IPS-18c (cell line): ENCODE measurements around the gene HPCAL4.
A peak's percentile ranks its signal among the peaks of the same experiment; 100 is the strongest.

ENCODE experiments used
- H3K4me3 ChIP-seq: 2 replicates; pipeline ENCODE4 v1.7.0; 2013; ENCODE audit warnings: low read depth, mild to moderate bottlenecking, low read length, moderate library complexity; ENCODE audit not compliant: insufficient read depth
- H3K9me3 ChIP-seq: one replicate; pipeline ENCODE4 v1.6.1; 2013; ENCODE audit warnings: mild to moderate bottlenecking, low read length, moderate library complexity; ENCODE audit not compliant: control insufficient read depth, insufficient read depth

Gene HPCAL4

DNA sequence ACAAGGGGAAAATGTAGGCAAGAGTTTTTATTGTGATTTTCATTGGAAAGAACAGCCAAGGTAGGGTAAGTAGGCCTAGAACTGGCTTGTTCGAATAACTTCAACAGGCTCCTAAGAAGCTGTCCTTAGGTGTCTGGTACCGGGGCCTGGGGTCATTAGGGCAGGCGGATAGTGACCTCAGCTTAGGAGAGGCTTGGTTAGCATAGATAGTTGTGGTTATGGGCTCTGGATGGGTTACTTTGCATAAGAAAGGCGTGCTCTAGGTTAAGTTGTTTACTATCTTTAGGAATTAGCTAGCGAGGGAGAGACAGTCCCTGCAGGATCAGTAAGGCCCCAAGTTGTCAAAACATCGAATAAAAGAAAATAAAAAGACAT, 20.7 kb upstream of the HPCAL4 start:
- no peaks in the 10 kb centered on the region for H3K9me3 ChIP-seq
- no peak overlapping the region for H3K4me3 ChIP-seq

DNA sequence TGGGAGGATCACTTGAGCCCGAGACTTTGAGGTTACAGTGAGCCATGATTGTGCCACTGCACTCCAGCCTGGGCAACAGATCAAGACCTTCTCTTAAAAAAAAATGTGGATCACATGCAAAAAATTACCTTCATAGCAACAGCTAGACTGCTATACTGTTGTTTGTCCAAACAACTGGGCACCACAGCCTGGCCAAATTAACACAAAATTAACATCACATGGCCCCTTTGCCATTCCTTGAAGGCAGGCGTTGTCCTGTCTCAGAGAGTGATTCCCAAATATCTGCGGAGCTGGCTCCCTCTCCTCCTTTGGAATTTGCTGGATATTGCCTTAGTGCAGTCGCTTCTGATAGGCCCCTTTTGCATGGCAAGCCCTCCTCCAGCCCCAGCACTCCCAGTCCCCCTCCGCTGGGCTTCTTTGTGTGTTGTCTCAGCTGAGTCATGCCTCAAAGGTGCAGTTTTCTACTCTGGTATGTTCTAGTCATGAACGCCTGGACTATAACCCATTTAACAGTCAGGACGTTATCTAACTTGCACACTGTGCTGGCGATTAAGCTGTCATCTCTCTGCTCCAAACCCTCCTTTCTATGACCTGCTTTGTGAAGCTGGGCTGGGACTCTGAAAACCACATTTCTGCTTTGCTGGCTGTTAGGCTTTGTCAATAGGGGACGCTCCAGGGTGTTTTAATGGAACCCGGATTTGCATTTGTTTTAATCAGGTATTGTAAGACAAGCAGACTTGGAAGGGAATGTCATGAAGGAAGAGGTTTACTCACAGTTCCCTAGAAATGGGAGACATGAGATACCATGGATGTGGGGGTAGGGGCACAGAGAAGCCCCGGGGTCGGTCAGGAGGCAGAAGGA, 20.1 kb upstream of the HPCAL4 start:
- H3K4me3 ChIP-seq = peak overlapping the region; percentile 16; the same call in 1 of the 2 replicates

DNA sequence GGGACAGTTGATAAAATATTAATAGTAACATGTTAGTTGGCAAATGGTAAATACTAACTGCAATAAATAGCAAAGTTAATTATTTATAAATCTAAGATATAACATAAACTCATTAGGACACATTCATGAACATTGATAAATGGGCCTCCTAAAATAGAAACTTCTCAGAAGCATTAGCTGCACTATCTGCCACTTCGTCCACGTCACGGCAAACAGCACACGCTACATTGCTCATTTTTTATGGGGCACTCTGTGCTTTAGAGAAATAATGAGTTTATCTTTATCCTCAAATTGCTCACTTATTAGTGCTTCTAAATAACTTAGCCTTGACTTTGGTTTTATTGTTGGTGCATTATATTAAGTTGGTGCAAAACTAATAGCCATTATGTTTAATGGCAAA, 16.3 kb upstream of the HPCAL4 start:
- no peak overlapping the region for H3K4me3 ChIP-seq
- H3K9me3 ChIP-seq = no peaks in the 10 kb centered on the region

More for the DNA sequence above, 20.1 kb upstream of the HPCAL4 start:
- H3K9me3 ChIP-seq = no peaks in the 10 kb centered on the region

DNA sequence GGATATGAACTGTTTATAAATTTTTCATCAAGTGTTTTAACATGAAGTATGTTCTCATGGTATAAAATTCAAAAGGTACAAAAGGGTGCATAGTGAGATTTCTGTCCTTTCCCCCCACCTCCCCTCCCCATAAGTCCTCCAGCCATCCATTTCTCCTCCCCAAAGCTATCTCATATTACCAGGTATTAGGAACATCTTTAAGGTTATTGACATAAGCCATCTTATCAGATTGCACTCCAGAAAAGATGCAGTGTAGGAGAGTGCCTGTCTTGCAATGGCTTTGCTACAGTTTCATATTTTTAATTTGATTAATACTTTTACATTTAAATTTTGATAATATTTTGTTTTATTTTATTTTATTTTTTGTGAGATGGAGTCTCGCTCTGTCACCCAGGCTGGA, 13.5 kb upstream of the HPCAL4 start:
- H3K4me3 ChIP-seq = no peak overlapping the region
- H3K9me3 ChIP-seq = no peaks in the 10 kb centered on the region

DNA sequence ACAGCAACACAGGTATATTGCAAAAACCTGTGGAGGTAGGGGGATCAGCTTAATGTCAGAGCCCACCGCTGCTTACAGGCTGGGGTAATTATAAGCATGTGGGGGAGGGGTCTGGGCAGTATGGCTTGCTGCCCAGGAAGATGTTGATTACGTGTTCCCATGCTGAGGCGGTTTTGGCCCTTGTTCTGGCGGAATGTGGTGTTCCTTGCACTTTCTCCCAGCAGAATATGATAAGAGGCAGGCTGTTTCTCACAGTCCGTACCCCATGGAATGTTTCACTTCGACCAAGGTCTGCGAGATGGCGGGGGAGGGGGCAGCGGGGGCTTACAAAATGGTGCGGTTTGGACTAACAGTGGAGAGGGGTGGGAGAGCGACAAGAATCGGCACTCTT, 9.8 kb upstream of the HPCAL4 start:
- Histone ChIP-seq H3K9me3 (peaks cover 2% of the 10 kb centered on the region), H3K4me3 (peak overlapping the region; percentile 20; the same call in 1 of the 2 replicates)

DNA sequence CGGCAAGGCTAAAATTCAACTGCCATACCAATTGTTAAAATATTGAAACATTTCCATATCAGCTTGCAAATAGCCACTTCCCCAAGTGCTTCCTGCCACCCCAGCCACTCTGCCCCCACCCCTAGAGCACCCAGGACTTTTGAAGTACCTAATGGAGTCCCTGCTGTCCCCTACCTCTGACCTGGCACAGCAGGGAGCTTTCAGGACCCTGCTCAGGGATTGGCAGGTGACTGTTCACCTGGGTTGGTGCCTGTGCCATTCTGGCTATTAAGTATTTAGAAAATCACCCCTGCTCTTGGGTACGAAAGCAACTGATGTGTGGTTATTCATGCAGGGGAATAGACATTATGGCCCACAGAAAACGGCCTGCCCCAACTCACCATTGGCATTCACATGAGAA, 9.1 kb upstream of the HPCAL4 start:
- H3K9me3 ChIP-seq = peaks cover 2% of the 10 kb centered on the region
- H3K4me3 ChIP-seq = no peak overlapping the region

DNA sequence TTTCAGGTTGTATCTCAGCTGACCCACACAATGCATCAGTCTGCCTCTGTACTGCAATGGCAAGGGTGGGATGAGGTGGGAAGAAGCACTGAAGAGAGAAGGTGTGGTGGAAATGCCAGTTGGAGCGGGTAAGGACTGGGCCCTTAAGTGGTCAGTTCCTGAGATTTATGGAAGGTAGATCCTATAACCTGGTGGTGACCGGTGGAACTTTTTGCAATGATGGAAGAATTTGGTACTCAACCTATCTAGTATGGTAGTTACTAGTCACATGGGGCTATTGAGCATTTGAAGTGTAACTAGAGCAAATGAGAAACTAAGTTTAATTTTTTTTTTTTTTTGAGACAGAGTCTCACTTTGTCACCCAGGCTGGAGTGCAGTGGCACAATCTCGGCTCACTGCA, 8.2 kb upstream of the HPCAL4 start:
- no peak overlapping the region for H3K4me3 ChIP-seq
- H3K9me3 ChIP-seq = peaks cover 2% of the 10 kb centered on the region

DNA sequence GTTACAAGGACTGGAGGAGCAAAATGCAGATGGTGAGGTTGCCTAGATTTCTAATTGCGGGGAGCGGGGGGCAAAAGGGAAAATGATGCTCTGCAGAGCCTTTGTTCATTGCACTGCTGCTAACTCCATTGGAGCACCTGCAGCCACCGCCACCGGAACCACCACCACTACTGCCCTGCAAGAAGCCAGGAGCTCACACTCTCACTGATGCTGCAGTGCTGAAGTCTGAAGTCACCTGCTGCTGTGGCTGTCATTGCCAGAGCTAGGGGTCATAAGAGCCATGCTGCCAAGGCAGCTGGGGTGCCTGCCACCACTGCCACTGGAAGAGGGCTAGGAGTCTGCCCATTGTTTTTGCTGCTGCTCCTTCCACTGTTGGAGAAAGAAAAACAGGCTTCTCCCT, 7.3 kb upstream of the HPCAL4 start:
- no peak overlapping the region for H3K4me3 ChIP-seq
- H3K9me3 ChIP-seq = peaks cover 2% of the 10 kb centered on the region

DNA sequence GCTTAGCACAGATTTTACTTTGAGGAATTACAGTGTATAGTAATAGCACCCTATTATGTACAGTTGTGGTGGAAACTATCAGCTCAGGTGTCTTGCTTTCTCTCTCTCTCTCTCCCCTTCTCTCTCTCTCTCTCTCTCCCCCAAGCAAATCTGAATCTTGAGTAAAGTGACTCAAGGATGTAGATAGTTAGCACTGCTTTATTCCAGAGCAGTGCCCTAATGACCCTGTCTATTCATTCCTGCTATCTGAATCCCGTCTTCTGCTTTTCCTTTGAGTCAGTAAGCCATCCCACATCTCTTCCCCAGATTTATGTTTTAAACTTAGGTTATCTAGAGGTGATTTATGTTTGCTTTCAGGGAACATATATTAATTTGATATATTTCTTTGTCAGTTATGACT, 5.2 kb upstream of the HPCAL4 start:
- no peak overlapping the region for H3K4me3 ChIP-seq

DNA sequence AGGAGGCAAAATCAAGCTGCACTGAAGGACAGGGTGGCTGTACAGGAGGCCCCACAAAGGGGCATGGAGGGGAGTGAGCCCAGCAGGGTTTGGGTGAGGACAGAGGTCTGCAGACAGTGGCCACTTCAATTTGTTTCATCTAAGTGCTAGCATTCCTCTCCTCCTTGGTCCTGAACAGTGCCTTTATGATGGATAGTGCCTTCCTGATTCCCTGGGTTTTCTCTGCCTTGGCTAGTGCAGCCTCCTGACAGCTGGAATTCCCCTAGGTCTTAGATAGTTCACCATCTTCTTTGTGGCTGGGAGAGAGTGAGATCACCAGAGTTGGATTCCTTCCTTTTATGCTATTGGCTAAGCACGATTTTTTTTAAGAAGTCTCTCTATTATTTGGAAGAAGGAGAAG, 3.8 kb upstream of the HPCAL4 start:
- Histone ChIP-seq H3K9me3 (peaks cover 11% of the 10 kb centered on the region), H3K4me3 (no peak overlapping the region)

More for the DNA sequence above, 5.2 kb upstream of the HPCAL4 start:
- H3K9me3 ChIP-seq = peaks cover 10% of the 10 kb centered on the region

DNA sequence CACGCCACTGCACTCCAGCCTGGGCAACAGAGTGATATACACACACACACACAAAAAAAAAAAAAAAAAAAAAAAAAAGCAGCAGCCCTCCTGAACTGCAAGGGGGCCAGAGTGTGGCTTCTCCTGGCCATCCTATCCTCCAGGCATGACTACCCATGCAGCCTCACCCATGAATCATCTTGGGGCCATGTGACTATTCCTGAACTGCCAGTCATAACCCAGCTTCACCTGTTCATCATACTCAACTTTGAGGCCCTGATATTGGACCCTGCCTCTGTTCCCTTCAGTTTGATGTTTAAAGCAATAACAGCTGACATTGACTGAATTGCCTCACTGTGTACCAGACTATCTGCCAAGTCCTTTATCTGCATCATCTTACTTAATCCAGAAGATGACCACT, 2.8 kb upstream of the HPCAL4 start:
- Histone ChIP-seq H3K4me3 (no peak overlapping the region), H3K9me3 (peaks cover 12% of the 10 kb centered on the region)

DNA sequence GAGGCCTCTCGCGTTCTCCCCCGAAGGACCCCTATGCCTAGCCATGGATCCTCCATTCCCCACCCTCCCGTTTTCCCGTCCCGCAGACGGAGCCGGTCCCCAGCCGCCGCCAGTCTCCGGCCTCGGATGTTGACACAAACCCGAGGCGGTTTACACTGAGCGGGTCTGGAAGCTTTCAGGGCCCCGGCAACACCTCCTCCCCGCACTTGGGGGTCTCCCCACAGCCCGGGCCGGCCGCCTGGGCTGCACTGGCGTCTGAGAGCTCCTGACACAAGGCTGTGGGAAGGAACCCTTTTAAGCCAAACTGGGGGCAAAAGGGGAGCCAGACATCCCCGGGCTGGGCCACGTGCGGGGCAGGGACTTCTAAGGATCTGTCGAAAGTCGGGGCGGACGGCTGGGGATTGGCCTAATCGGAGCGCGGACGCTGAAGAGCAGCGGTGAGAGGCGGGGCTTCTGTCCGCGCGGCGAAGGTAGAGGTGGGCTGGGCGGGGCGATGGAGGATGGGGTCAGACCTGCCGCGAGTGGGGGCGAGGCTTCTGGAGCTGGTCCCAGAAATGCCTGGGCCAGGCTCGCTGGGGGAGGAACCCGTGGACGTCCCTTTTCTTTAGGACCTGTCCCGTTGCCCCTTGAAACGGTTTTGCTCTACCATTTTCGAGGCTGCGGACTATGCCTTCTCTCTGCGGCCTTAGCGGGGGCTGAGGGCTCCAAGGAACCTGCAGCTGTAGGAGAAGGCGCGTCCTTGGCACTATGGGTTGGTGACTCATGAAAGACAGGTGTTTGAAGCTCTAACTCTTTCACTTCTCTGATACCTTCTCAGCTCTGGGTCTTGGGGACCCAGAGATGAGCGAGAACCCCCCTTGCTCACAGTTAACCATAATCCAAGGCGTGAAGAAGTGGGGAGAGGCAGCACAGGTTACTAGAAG, 1.2 kb upstream of the HPCAL4 start:
- peak overlapping the region; percentile 38; the same call in 1 of the 2 replicates for H3K4me3 ChIP-seq
- peaks cover 10% of the 10 kb centered on the region for H3K9me3 ChIP-seq

DNA sequence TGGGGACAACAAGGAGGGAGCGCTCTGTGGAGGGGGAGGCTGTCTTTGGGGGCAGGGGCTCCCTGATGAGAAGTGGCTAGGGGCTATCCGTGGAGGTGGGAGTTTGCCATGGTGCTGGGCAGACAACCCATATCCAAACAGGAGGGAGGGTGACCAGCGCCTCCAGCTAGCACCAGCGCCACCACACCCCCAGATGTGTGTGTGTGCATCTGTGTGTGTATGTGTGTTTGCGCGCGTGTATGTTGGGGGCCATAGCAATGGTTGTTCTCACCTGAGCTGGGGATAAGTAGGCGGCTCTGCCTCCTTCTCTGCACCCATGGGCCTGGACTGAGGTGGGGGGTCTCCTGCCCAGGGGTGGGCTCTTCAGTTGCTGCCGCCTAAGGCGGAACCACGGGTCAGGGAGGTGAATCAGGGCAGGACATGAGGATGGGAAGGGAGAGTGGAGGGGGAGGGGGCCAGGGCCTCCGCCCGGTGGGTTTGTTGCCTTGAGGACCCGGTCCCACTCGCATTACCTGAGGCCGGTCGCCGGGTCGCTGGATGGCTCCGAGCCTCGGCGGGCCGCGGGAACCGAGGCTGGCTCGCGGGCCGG, 345 bp downstream of the HPCAL4 start:
- peaks cover 10% of the 10 kb centered on the region for H3K9me3 ChIP-seq
- peak overlapping the region; percentile 34; the same call in 1 of the 2 replicates for H3K4me3 ChIP-seq

DNA sequence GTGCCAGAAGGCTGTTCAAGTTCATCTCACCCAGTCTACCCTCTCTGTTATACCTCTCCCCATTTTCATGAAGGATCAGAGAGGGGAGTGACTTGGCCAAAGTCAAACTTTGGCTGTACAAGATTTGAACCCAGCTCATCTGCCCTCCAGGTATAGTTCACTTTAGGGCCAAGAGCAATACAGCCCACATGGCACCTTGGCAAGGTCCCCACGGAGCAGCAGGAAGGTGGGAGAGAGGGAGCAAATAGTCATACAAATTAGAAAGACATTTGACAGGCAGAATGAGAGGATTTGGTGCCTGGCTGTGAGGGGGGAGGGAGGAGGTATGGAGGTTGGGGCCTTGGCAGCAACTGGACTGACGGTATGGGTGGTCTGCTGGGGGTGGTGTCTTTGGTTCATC, 1.0 kb downstream of the HPCAL4 start:
- H3K4me3 ChIP-seq = no peak overlapping the region
- H3K9me3 ChIP-seq = peaks cover 10% of the 10 kb centered on the region

DNA sequence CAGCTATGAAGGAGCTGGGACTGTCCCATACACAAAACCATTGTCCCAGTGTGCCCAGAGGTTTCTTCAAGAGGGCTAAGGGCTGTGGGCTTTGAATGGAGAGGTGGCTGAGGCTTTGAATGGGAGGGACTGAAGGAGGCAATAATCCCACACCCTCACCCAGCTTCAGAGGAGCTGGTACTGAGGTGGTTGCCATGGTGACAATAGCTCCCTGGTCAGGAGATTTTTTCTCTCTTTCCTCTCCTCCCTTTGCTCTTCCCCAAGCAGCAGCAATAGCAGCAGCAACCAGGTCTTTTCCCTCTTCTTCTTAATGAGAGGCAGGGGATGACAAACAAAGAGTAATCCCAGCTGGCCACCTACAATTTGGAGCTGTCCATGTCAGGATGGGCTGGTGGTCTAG, 1.6 kb downstream of the HPCAL4 start:
- H3K9me3 ChIP-seq = peaks cover 13% of the 10 kb centered on the region
- no peak overlapping the region for H3K4me3 ChIP-seq

DNA sequence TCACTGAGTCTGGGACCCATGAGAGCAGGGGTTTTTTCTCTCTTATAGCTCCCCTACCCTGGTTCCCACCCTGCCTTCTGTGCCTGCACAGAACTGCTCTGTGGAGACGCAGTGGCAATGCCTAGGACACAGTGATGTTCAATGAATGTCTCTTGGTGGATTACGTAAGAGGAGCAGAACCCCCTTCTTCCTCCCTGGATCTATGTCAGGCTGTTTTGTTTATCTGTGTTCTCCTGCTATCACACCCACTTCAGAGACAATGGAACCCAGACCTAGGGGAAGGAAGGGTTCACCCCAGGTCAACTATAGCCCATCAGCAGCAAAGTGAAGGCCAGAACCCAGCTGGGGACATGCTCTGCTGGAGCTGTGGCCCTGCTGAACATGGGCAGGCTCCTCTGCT, 2.0 kb downstream of the HPCAL4 start:
- no peak overlapping the region for H3K4me3 ChIP-seq

DNA sequence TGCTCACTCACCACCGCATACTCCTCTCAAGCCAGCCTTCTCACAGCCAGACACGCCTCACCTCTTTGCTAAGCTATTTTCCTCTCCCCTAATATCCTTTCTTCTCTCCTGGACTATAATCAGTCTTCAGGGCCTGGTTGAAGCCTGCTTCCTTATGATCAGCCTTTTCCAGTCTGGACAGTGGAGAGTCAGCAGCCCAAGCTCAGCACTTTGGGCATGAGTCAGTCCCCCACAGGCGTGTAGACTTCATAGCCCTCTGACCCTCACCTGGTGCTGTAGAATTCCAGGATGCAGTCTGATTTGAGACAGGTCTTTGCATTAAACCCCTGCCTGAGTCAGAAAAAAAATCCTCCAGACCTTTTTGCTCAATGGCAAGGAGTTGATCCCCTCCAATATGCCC, 2.5 kb downstream of the HPCAL4 start:
- peaks cover 13% of the 10 kb centered on the region for H3K9me3 ChIP-seq
- no peak overlapping the region for H3K4me3 ChIP-seq

More for the DNA sequence above, 2.0 kb downstream of the HPCAL4 start:
- H3K9me3 ChIP-seq = peaks cover 13% of the 10 kb centered on the region
